H1 (cell line): ENCODE measurements around the gene AIMP1. TPM values are rescaled to one million over a fixed set of nuclear protein-coding genes. Genes with fewer than 3 reads are reported as not detected.

Source experiments
- CTCF ChIA-PET: fragments of 300-600 bp; sonication (Branson Sonifier 250); formaldehyde crosslinking; loops from one replicate; lab custom pipeline; 2021; ENCODE audit not compliant: partially characterized antibody; lab: Charles Lee
- POLR2A ChIA-PET: fragments of 300-600 bp; sonication (Branson Sonifier 250); formaldehyde crosslinking; loops from one replicate; lab custom pipeline; 2021; ENCODE audit warnings: inconsistent platforms; ENCODE audit not compliant: partially characterized antibody; lab: Charles Lee
- DNase-seq, 2 experiments: peaks; one replicate each; pipeline versions ENCODE4 v3.0.0 to v3.0.0-alpha.2; 2010 to 2022; ENCODE audit warnings: low spot score in 2 of 2, low read depth in 1 of 2, mixed read lengths in 1 of 2
- FAIRE-seq: peaks from 2 replicates; lab custom pipeline; 2011; peaks lifted over from hg19 to GRCh38; lab: Jason Lieb, UNC
- H2AFZ ChIP-seq: 2 replicates; pipeline ENCODE4 v1.8.1; 2012; ENCODE audit warnings: low read length, inconsistent platforms
- H2AK5ac ChIP-seq: 2 replicates; pipeline ENCODE4 v1.6.1; 2013; ENCODE audit warnings: low read depth, low read length
- H2BK120ac ChIP-seq: replicated peaks from 2 replicates; pipeline ENCODE3; 2013; ENCODE audit warnings: low read depth, low read length, inconsistent platforms
- H2BK12ac ChIP-seq: 2 replicates; pipeline ENCODE4 v1.6.1; 2013; ENCODE audit warnings: low read depth, low read length
- H2BK15ac ChIP-seq: 2 replicates; pipeline ENCODE4 v1.6.1; 2013; ENCODE audit warnings: low read length
- H2BK20ac ChIP-seq: 2 replicates; pipeline ENCODE4 v1.6.1; 2013; ENCODE audit warnings: low read length
- H2BK5ac ChIP-seq: 2 replicates; pipeline ENCODE4 v1.6.1; 2013; ENCODE audit warnings: low read depth, low read length
- H3K14ac ChIP-seq: 2 replicates; pipeline ENCODE4 v1.6.1; 2013; ENCODE audit warnings: inconsistent platforms; ENCODE audit not compliant: insufficient read length
- H3K18ac ChIP-seq: 2 replicates; pipeline ENCODE4 v1.6.1; 2013; ENCODE audit warnings: low read length; ENCODE audit errors: extremely low read depth
- H3K23ac ChIP-seq: 2 replicates; pipeline ENCODE4 v1.6.1; 2013; ENCODE audit warnings: inconsistent platforms; ENCODE audit not compliant: insufficient read length
- H3K23me2 ChIP-seq: 2 replicates; pipeline ENCODE4 v1.6.1; 2013; ENCODE audit warnings: low read depth, low read length
- H3K27ac ChIP-seq: 2 replicates; pipeline ENCODE4 v1.6.1; 2011; ENCODE audit warnings: low read depth, low read length, inconsistent platforms
- H3K27me3 ChIP-seq, 4 experiments: replicated peaks in 1 of 4; 1 replicate in 1 of 4; 2 replicates in 3 of 4; pipeline versions ENCODE4 v1.6.1 to v1.8.1; 2011 to 2013; ENCODE audit warnings: low read length in 3 of 4, mild to moderate bottlenecking in 3 of 4, inconsistent platforms in 2 of 4, mixed read lengths in 2 of 4, moderate library complexity in 1 of 4; ENCODE audit not compliant: control insufficient read depth in 3 of 4, insufficient read depth in 3 of 4; ENCODE audit errors: extremely low read depth in 1 of 4
- H3K36me3 ChIP-seq, 4 experiments: 2 replicates each; pipeline versions ENCODE4 v1.6.1 to v1.8.1; 2011 to 2013; ENCODE audit warnings: mild to moderate bottlenecking in 4 of 4, low read length in 3 of 4, moderate library complexity in 2 of 4, control low read depth in 1 of 4, inconsistent platforms in 1 of 4; ENCODE audit not compliant: insufficient read depth in 4 of 4, control insufficient read depth in 2 of 4
- H3K4ac ChIP-seq: replicated peaks from 2 replicates; pipeline ENCODE3; 2013; ENCODE audit warnings: low read length, low read depth, mixed read lengths, inconsistent platforms; ENCODE audit not compliant: insufficient read length
- H3K4me1 ChIP-seq, 4 experiments: replicated peaks in 1 of 4; 1 replicate in 1 of 4; 2 replicates in 3 of 4; pipeline versions ENCODE4 v1.6.1 to v1.8.1; 2011 to 2013; ENCODE audit warnings: low read length in 3 of 4, inconsistent platforms in 2 of 4, mixed read lengths in 1 of 4; ENCODE audit not compliant: insufficient read depth in 4 of 4, control insufficient read depth in 3 of 4
- H3K4me2 ChIP-seq, 2 experiments: 2 replicates each; pipeline versions ENCODE4 v1.6.1 to v1.8.1; 2011 to 2013; ENCODE audit warnings: low read depth in 2 of 2, low read length in 2 of 2, control low read depth in 1 of 2, inconsistent platforms in 1 of 2, mild to moderate bottlenecking in 1 of 2; ENCODE audit not compliant: insufficient read depth in 1 of 2
- H3K4me3 ChIP-seq, 4 experiments: fragments of 200-600, 300-600 bp in 1 of 4; sonication (generic), shearing (Covaris generic), sonication (Bioruptor Twin) in 1 of 4; 2 replicates each; pipeline versions ENCODE4 v1.5.1 to v1.8.1; 2011 to 2016; ENCODE audit warnings: low read length in 4 of 4, low read depth in 3 of 4, control low read depth in 2 of 4, inconsistent platforms in 2 of 4, mild to moderate bottlenecking in 2 of 4, mixed read lengths in 1 of 4, moderate library complexity in 1 of 4; ENCODE audit not compliant: insufficient read depth in 2 of 4; ENCODE audit errors: extremely low read depth in 1 of 4
- H3K56ac ChIP-seq: replicated peaks from 2 replicates; pipeline ENCODE3; 2013; ENCODE audit warnings: low read depth, mild to moderate bottlenecking, mixed read lengths, low read length, inconsistent platforms; ENCODE audit not compliant: insufficient read length
- H3K79me1 ChIP-seq: 2 replicates; pipeline ENCODE4 v1.6.1; 2013; ENCODE audit warnings: low read depth, low read length, control low read depth
- H3K79me2 ChIP-seq, 2 experiments: 2 replicates each; pipeline versions ENCODE4 v1.6.1 to v1.8.1; 2012 to 2013; ENCODE audit warnings: low read length in 2 of 2, mild to moderate bottlenecking in 2 of 2, inconsistent platforms in 1 of 2; ENCODE audit not compliant: insufficient read depth in 2 of 2, control insufficient read depth in 1 of 2
- H3K9ac ChIP-seq, 4 experiments: replicated peaks in 1 of 4; 1 replicate in 1 of 4; 2 replicates in 3 of 4; pipeline versions ENCODE4 v1.6.1 to v1.8.1; 2011 to 2013; ENCODE audit warnings: low read depth in 3 of 4, low read length in 3 of 4, control low read depth in 2 of 4, mild to moderate bottlenecking in 2 of 4, moderate library complexity in 2 of 4, inconsistent platforms in 1 of 4; ENCODE audit errors: extremely low read depth in 1 of 4
- H3K9me3 ChIP-seq, 2 experiments: 2 replicates each; pipeline versions ENCODE4 v1.6.1 to v1.8.1; 2012 to 2013; ENCODE audit warnings: mild to moderate bottlenecking in 2 of 2, moderate library complexity in 2 of 2, control low read depth in 1 of 2, inconsistent platforms in 1 of 2, low read depth in 1 of 2, low read length in 1 of 2, mixed read lengths in 1 of 2; ENCODE audit not compliant: insufficient read depth in 2 of 2
- H4K20me1 ChIP-seq, 2 experiments: replicated peaks in 1 of 2; 2 replicates each; pipeline versions ENCODE3 to v1.8.1; 2011 to 2013; ENCODE audit warnings: inconsistent platforms in 2 of 2, low read length in 2 of 2, mild to moderate bottlenecking in 1 of 2; ENCODE audit not compliant: insufficient read depth in 2 of 2, control insufficient read depth in 1 of 2
- H4K5ac ChIP-seq: 2 replicates; pipeline ENCODE4 v1.6.1; 2013; ENCODE audit warnings: low read length, low read depth, mixed read lengths, inconsistent platforms; ENCODE audit not compliant: insufficient read length
- H4K8ac ChIP-seq: 2 replicates; pipeline ENCODE4 v1.8.0; 2013; ENCODE audit warnings: mild to moderate bottlenecking, moderate library complexity, low read length, inconsistent platforms; ENCODE audit not compliant: insufficient read depth; ENCODE audit errors: extremely low read depth
- H4K91ac ChIP-seq: replicated peaks from 2 replicates; pipeline ENCODE3; 2013; ENCODE audit warnings: low read length, mixed read lengths, inconsistent platforms; ENCODE audit not compliant: insufficient read length
- EP300 ChIP-seq, 2 experiments: IDR thresholded peaks; 1 replicate in 1 of 2; 2 replicates in 1 of 2; pipeline ENCODE4 v1.6.1; 2011 to 2012; ENCODE audit warnings: low read depth in 2 of 2, low read length in 2 of 2, mild to moderate bottlenecking in 2 of 2, borderline replicate concordance in 1 of 2, inconsistent platforms in 1 of 2, moderate library complexity in 1 of 2
- RAD21 ChIP-seq, 2 experiments: IDR thresholded peaks in 1 of 2; conservative IDR thresholded peaks in 1 of 2; 2 replicates each; pipeline ENCODE4 v1.6.1; 2011; ENCODE audit warnings: low read depth in 2 of 2, low read length in 2 of 2, improper control_type of control experiment in 1 of 2, inconsistent platforms in 1 of 2, mild to moderate bottlenecking in 1 of 2, moderate library complexity in 1 of 2
- RFX5 ChIP-seq: IDR thresholded peaks from 2 replicates; pipeline ENCODE4 v1.6.1; 2011; ENCODE audit warnings: low read depth, low read length, improper control_type of control experiment, borderline replicate concordance
- SAP30 ChIP-seq: fragments of 300-600 bp; sonication (generic); IDR thresholded peaks from 2 replicates; pipeline ENCODE4 v1.7.1; 2012; ENCODE audit warnings: low read length, moderate library complexity, mild to moderate bottlenecking, inconsistent platforms; ENCODE audit not compliant: insufficient read depth, insufficient replicate concordance
- SIRT6 ChIP-seq: IDR thresholded peaks from one replicate; pipeline ENCODE4 v1.7.1; 2012; ENCODE audit warnings: low read length, inconsistent platforms
- polyA plus RNA-seq, 7 experiments: library from polyadenylated mRNA; depleted of rRNA in 3 of 7; stranded (reverse) in 5 of 7; unstranded in 2 of 7; fragments of >200 nt in 5 of 7; fragments of 200-250 nt in 2 of 7; gene quantifications; 1 replicate in 5 of 7; 2 replicates in 1 of 7; 4 replicates in 1 of 7; pipeline versions ENCODE4 v1.2.1 to v1.2.3, GENCODE V29; 2011 to 2013; ENCODE audit warnings: missing spikeins in 2 of 7, mixed read lengths in 2 of 7
- total RNA-seq: library from RNA; stranded (reverse); fragmentation: NEBNext Ultra II Directional; extraction: Animal tissue kit (Norgen Biotek cat#: 25700); gene quantifications from 2 replicates; pipeline ENCODE4 v1.2.1, GENCODE V29; 2021
- TF ChIP-seq, protein P1 (sequence below): IDR thresholded peaks from 2 replicates; pipeline ENCODE4 v1.6.1; 2011; ENCODE audit warnings: low read depth, mild to moderate bottlenecking, low read length; ENCODE audit not compliant: insufficient read depth

The AIMP1 gene
- total and polyA plus RNA-seq, 2 of the 8 experiments (the other 6 are each of a cell fraction or from before 2014, with no cell fraction given): 7.9 to 54.6 TPM

GRCh38 chr4:106366026-106366425, 49.7 kb downstream of the AIMP1 start:
- no peaks in the 10 kb centered on the region for H3K23me2 ChIP-seq
- H3K79me2 ChIP-seq: no peaks in the 10 kb centered on the region
- no peak overlapping the region for H2AK5ac ChIP-seq
- H4K91ac ChIP-seq: no peak overlapping the region
- no peak overlapping the region for H3K4ac ChIP-seq
- no peak for DNase-seq
- CTCF ChIA-PET: interaction anchor here (1.1 to 1.2 kb wide), 3 partner anchors 33 to 443 kb away, joined by 3 read pairs; no protein-coding TSS in a partner anchor
- H3K23ac ChIP-seq: no peak overlapping the region
- POLR2A ChIA-PET: no interaction called here
- no peak overlapping the region for H3K27ac ChIP-seq
- no peak overlapping the region for H2BK20ac ChIP-seq
- H3K4me1 ChIP-seq: peaks cover 0 to 3% (median 0%) of the 10 kb centered on the region in 4 experiments; a peak in 1 of 7 replicates
- no peak overlapping the region for H2BK15ac ChIP-seq
- H4K20me1 ChIP-seq: no peaks in the 10 kb centered on the region
- no peaks in the 10 kb centered on the region for H3K9me3 ChIP-seq
- no peak overlapping the region for H3K4me3 ChIP-seq
- H4K8ac ChIP-seq: no peak overlapping the region
- no peaks in the 10 kb centered on the region for H3K36me3 ChIP-seq
- H3K4me2 ChIP-seq: no peak overlapping the region
- no peak overlapping the region for H3K14ac ChIP-seq
- H2AFZ ChIP-seq: no peak overlapping the region
- H2BK12ac ChIP-seq: no peak overlapping the region
- no peak overlapping the region for H4K5ac ChIP-seq
- H3K27me3 ChIP-seq: no peaks in the 10 kb centered on the region
- FAIRE-seq: no peak
- no peak overlapping the region for H2BK5ac ChIP-seq
- no peak overlapping the region for H2BK120ac ChIP-seq
- H3K56ac ChIP-seq: no peak overlapping the region
- H3K79me1 ChIP-seq: no peaks in the 10 kb centered on the region
- no peak overlapping the region for H3K18ac ChIP-seq
- no peak overlapping the region for H3K9ac ChIP-seq
- no peak for TF ChIP-seq EP300 (IDR thresholded peaks at IDR 0.05; ENCODE audit: borderline replicate concordance in 1 of 2, low read depth in 2 of 2, low read length in 2 of 2)
- no peak for TF ChIP-seq RFX5
- TF ChIP-seq SIRT6: no peak
- no peak for TF ChIP-seq SAP30
- TF ChIP-seq, protein P1, sequence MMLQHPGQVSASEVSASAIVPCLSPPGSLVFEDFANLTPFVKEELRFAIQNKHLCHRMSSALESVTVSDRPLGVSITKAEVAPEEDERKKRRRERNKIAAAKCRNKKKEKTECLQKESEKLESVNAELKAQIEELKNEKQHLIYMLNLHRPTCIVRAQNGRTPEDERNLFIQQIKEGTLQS: no peak
- no peak for TF ChIP-seq RAD21 (IDR thresholded peaks at IDR 0.05 in 1 of 2, conservative IDR thresholded peaks at IDR 0.05 in 1 of 2; ENCODE audit: low read depth in 2 of 2, low read length in 2 of 2)
- TF ChIP-seq, all 59 proteins: peak for 0
